ENCODE data around the gene GPSM1.

DNA sequence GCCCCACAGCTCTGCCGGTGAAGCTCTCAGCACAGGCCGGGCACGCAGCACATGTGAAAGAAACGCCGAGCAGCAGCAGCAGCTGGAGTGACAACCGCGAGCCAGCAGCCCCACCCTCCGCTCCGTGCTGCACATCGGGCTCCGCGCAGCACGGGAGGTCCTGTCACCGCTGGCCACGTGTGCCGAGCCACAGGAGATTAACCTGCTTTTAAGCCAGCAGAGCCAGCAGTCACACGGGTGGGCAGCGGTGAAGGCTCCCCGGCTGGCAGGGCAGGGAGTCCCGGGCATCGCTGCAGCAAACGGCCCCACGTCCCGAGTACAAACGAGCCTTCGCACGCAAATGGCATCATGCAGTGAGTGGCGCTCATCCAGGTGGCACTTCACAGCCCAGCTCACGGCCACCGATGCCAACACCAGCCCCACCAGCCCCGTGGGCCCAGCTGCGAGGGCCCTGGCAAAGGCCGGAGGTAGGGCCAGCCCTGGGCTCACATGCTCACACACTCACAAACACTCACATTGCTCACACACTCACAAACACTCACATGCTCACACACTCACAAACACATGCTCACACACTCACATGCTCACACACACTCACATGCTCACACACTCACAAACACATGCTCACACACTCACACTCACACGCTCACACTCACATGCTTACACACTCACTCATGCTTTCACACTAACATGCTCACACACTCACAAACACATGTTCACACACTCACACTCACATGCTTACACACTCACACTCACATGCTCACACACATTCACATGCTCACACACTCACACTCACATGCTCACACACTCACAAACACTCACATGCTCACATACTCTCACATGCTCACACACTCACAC is 34.5 kb upstream of the GPSM1 start:
- no peak for TF ChIP-seq CTCF (IDR thresholded peaks at IDR 0.05; ENCODE audit: insufficient read depth, low read depth, low read length)
- TF ChIP-seq EZH2 (IDR thresholded peaks at IDR 0.05; ENCODE audit: insufficient read depth, low read length) = no peak
